VCaP (cell line): Measurements from ENCODE around the gene CXCL14.

ENCODE experiments used
- H3K27ac ChIP-seq: fragments of 450-650 bp; 2 replicates; pipeline ENCODE4 v1.5.1; 2017
- TF ChIP-seq, protein P1 (sequence below): fragments of 450-650 bp; conservative IDR thresholded peaks from 2 replicates; pipeline ENCODE4 v1.5.1; 2017; ENCODE audit warnings: mild to moderate bottlenecking, moderate library complexity

CXCL14 gene

DNA sequence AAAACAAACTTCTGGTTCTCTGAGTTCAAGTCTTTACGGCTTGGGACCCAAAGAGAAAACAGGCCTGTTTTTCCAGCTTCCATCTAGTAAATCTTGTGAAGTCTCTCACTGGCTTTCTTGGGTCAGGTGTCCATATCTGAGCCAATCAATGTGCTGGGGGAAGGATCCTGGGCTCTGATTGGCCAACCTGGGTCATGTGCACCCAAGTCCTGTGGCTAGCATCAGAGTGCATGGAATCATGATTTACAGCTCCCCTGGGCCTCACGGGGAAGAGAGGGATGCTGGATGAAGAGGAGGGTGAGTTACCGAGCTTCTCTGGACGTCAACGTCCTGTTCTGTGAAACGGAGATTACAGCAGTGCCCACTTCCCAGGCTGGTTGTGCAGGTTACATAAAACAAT is 19.4 kb downstream of the CXCL14 start:
- H3K27ac ChIP-seq, result no peak overlapping the region
- TF ChIP-seq, protein P1, sequence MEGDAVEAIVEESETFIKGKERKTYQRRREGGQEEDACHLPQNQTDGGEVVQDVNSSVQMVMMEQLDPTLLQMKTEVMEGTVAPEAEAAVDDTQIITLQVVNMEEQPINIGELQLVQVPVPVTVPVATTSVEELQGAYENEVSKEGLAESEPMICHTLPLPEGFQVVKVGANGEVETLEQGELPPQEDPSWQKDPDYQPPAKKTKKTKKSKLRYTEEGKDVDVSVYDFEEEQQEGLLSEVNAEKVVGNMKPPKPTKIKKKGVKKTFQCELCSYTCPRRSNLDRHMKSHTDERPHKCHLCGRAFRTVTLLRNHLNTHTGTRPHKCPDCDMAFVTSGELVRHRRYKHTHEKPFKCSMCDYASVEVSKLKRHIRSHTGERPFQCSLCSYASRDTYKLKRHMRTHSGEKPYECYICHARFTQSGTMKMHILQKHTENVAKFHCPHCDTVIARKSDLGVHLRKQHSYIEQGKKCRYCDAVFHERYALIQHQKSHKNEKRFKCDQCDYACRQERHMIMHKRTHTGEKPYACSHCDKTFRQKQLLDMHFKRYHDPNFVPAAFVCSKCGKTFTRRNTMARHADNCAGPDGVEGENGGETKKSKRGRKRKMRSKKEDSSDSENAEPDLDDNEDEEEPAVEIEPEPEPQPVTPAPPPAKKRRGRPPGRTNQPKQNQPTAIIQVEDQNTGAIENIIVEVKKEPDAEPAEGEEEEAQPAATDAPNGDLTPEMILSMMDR, result no peak

DNA sequence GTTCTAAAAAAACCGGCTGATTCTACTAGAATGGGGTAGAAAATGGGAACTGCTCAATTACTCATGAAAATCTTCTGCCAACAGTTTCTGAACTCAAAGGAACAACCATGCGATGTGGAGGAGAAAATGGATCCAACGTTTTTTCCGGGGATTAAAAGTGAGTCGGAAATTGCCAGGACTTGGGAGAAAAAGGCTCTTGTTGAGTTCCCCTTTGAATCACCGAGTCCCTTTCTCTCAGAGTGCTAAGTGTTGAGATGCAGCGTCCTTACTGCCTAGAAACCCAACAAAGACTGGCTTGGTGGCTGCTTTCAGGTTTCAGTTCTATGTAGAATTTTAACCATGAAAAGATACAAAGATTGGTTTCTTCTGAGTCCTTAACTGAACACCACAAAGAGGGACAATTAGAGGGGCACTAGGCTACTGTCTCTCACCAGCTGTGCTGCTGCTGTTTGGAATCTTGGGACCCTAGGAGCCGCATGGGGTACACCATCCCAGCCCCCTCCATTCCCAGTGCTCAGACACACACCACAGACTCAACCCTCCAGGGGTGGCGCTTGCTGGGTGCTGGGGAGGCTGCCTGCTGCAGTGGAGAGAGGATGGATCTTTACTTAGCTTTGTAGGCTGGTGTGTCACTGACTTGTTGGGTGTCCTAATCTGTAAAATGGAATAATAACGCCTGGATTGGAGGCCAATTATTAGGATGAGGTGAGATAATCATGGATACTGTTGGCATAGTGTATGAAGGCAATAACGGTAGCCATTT is 21.5 kb downstream of the CXCL14 start:
- TF ChIP-seq, protein P1, result no peak
- no peak overlapping the region for H3K27ac ChIP-seq

DNA sequence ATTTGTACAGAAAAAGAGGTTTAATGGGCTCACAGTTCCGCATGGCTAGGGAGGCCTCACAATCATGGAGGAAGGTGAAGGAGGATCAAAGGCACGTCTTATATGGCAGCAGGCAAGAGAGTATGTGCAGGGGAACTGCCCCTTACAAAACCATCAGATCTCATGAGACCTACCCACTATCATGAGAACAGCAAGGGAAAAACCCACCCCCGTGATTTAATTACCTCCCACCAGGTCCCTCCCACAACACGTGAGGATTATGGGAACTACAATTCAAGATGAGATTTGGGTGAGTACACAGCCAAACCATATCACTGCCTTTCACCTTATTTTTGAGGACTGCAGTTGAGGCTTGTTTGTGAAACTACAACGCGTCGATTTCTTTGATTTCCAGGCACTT is 22.2 kb downstream of the CXCL14 start:
- H3K27ac ChIP-seq, result no peak overlapping the region
- TF ChIP-seq, protein P1, result no peak

DNA sequence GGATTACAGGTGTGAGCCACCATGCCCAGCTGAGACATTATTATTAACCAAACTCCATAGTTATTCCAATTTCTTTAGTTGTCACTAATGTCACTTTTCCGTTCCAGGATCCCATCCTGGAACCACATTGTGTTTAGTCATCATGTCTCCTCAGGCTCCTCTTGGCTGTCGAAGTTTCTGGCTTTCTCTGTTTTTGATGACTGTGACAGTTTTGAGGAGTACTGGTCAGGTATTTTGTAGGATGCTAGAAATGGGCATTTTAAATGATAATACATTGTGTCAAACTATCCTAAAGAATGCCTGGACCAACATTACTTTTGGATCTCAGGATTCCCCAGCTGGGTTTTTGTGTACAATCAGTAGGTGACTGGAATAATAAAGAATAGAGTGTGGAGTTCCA is 23.3 kb downstream of the CXCL14 start:
- no peak overlapping the region for H3K27ac ChIP-seq
- TF ChIP-seq, protein P1, result no peak

DNA sequence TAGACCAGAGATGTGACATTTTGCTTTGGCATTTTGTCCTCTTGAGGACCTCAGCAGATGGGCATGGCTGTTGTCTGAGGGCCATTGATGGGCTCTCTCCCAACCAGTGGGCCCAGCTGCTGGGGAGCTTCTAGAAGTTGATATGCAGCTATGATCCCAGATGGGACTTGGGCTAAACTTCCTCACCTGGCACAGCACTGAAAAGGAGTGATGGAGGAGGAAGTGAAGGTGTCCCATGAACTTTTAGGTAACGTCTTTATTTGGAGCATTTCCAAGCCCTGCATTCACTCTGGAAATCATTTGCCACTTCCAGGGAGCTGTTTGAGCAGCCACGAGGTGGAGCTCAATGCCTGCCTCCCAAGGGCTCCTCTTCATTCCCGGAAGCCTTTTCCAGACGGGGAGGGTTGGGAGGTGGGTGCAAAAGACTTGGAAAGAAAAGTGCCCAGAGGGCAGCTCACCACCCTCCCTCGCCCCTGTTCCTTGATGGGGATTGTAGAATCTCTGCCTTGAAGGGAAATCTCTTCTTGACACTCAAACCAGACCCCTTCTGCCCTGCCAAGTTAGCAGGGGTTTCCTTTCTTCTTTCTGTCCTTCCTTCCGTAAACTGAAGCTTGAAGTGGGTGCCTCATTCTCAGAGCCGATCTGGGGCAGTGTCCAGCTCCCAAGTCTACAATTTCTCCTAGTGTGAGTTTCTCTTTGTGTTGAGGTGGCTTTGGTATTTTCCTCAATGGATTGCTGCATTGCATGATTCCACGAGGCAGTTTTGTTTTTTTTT is 24.9 kb downstream of the CXCL14 start:
- TF ChIP-seq, protein P1, result peak; percentile 79
- no peak overlapping the region for H3K27ac ChIP-seq

DNA sequence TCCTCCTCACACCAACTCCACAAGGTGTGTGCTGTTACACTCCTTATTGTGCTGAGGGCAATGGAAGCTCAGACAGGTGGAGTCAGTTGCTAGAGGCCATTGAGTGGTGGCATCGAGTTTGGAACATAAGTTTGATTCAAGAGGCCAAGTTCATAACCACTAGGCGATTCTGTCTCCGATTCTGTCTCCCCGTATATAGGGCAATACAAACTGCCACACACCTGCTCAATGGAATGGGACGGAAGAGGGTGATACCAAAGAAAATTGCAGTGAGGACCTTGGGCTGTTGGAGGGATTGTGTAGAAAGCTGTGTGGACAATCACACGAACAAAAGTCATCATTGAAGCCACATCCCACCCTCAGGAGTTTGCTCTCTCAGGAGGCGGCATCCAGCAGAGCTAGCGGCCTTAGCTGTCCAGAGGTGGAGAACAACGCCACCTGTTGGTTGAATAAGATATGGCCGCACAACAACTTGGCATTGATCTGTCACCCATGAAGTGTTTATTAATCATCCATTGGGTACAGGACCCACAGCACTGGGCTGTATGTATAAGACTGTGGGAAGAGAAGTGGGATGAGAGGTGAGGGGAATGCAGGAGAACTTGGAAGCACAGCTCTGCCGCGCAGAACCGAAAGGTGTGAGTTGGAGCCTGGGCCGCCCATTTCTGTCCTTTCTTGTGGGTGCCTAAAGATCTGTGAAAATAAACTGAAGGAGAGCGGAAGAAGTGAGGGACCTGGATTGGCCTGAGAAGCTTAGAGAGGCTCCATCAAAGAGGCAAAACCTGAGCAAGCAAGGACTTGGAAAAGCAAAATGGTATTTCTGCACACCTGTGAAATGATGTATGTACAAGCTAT is 27.0 kb downstream of the CXCL14 start:
- H3K27ac ChIP-seq, result no peak overlapping the region
- TF ChIP-seq, protein P1, result peak; percentile 86

DNA sequence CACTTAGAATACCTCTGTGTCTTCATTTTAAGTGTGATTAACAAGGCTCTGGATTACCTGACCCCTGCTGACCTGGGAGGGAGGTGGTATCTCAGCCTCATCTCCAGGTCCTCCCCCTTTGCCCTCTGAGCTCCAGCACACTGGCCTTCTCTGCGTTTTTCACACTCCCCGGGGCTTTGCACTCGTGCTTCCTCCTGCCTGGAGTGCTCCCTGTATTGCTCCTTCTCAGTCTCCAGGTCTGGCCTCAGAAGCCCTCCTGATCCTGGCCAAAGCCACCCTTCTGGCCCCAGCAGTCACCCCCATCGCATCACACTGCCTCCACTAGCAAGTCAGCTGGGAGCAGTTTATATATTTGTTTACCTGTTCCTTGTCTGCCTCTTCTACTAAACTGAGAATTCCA is 29.4 kb downstream of the CXCL14 start:
- TF ChIP-seq, protein P1, result no peak; the same call in 1 of the 2 replicates

More for the DNA sequence above, 29.4 kb downstream of the CXCL14 start:
- H3K27ac ChIP-seq, result no peak overlapping the region
